NB4 (cell line): Measurements from ENCODE around the gene NFX1.

ENCODE experiments used
- DNase-seq: peaks from one replicate; pipeline ENCODE4 v3.0.0; 2010; ENCODE audit warnings: low read depth
- H3K4me3 ChIP-seq: one replicate; pipeline ENCODE4 v1.5.1; 2011; ENCODE audit warnings: mild to moderate bottlenecking, low read depth, low read length, moderate library complexity
- MYC ChIP-seq: IDR thresholded peaks from 2 replicates; pipeline ENCODE4 v1.6.1; 2011; ENCODE audit warnings: low read depth, low read length
- POLR2A ChIP-seq: IDR thresholded peaks from 2 replicates; pipeline ENCODE4 v1.6.1; 2011; ENCODE audit warnings: mild to moderate bottlenecking; ENCODE audit not compliant: insufficient read length; ENCODE audit errors: extremely low read depth
- TF ChIP-seq, protein P1 (sequence below): IDR thresholded peaks from one replicate; pipeline ENCODE4 v1.5.1; 2012; ENCODE audit warnings: low read depth, low read length
- TF ChIP-seq, protein P2 (sequence below): IDR thresholded peaks from 2 replicates; pipeline ENCODE4 v1.6.1; 2011; ENCODE audit warnings: low read depth, low read length

Gene NFX1

DNA sequence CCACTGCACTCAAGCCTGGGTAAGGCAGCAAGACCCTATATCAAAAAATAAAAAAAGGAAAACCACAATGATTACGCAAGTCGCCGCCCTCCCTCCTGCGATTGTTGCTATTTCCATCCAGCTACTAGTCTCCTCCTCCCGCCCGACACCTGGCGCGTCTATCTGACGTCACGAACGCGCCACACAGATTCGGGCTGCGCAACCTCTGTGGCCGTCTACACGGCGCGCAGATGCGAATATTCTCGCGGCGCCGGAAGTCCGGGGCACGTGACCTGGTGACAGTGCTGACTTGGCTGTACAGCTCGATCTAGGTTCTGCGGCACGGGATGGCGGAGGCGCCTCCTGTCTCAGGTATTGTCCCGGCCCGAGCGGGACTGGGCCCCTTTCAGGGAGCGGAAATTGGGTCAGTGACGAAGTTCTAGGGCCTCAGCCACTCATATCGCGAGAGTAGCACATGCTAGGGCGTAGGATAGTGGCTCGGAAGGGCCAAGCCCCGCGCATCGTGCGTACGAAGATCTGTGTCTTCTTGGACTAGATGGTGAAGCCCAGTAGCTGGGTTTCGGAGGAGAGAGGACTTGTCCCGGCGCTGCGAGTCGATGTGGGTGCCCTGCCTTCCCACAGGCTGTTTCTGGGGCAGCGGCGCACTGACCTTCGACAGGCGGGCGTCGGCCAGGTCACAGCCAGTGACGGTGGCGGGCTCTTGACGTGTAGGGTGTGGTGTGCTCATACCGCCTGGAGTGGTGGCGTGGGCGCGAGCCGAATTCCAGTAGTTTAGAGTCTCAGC, at the start of gene NFX1:
Gene NFX1, plus strand, starts transcription at position 270 of the 784 bp plus-strand sequence. Its CDS starts 57 bp downstream, at position 327.
- peak; percentile 100 for DNase-seq
- H3K4me3 ChIP-seq: peak within 1 kb of the TSS; percentile 93
- TF ChIP-seq POLR2A: peak; percentile 85
- peak; percentile 99 for TF ChIP-seq MYC
- TF ChIP-seq, protein P1, sequence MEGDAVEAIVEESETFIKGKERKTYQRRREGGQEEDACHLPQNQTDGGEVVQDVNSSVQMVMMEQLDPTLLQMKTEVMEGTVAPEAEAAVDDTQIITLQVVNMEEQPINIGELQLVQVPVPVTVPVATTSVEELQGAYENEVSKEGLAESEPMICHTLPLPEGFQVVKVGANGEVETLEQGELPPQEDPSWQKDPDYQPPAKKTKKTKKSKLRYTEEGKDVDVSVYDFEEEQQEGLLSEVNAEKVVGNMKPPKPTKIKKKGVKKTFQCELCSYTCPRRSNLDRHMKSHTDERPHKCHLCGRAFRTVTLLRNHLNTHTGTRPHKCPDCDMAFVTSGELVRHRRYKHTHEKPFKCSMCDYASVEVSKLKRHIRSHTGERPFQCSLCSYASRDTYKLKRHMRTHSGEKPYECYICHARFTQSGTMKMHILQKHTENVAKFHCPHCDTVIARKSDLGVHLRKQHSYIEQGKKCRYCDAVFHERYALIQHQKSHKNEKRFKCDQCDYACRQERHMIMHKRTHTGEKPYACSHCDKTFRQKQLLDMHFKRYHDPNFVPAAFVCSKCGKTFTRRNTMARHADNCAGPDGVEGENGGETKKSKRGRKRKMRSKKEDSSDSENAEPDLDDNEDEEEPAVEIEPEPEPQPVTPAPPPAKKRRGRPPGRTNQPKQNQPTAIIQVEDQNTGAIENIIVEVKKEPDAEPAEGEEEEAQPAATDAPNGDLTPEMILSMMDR: no peak
- TF ChIP-seq, protein P2, sequence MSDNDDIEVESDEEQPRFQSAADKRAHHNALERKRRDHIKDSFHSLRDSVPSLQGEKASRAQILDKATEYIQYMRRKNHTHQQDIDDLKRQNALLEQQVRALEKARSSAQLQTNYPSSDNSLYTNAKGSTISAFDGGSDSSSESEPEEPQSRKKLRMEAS: peak; percentile 99

DNA sequence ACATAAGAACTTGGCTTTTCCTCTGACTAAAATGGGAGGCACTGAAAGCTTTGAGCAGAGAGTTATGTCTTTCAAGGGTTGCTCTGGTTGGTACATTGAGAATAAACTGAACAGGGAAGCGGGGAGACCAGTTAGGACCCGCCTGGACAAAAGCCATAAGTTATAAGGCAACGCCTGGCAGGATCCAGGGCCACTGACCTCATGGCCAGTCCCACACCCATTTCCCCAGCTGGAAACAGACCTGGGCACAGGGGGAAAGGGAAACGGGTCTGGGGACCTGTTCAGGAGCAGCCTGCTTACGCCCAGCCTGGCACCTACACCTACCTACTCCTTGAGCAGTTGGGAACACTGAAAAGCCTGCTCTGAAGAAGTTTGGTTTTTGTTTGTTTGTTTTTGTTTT, 49.0 kb upstream of the NFX1 start:
- no peak for DNase-seq
- no peak overlapping the region for H3K4me3 ChIP-seq
- TF ChIP-seq MYC: no peak
- TF ChIP-seq, protein P1: no peak
- no peak for TF ChIP-seq POLR2A
- TF ChIP-seq, protein P2: no peak

DNA sequence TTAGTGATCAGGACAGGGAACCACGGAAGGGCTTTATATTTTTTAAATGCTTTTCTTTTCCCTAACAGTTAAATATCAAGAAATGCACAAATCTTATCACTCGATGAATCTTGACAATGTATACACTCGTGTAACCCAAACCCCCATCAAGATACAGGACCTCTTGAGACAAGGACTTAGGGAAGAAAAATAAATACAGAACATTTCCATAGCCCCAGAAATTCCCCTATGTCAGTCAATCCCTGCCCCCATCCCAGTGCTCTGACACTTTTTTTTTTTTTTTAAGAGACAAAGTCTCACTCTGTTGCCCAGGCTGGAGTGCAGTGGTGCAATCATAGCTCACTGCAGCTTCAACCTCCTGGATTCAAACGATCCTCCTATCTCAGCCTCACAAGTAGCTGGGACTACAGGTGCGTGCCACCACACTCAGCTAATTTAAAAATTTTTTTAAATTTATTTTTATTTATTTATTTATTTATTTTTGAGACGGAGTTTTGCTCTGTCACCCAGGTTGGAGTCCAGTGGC, 47.6 kb upstream of the NFX1 start:
- TF ChIP-seq, protein P1: no peak
- no peak for TF ChIP-seq MYC
- no peak overlapping the region for H3K4me3 ChIP-seq
- no peak for DNase-seq

DNA sequence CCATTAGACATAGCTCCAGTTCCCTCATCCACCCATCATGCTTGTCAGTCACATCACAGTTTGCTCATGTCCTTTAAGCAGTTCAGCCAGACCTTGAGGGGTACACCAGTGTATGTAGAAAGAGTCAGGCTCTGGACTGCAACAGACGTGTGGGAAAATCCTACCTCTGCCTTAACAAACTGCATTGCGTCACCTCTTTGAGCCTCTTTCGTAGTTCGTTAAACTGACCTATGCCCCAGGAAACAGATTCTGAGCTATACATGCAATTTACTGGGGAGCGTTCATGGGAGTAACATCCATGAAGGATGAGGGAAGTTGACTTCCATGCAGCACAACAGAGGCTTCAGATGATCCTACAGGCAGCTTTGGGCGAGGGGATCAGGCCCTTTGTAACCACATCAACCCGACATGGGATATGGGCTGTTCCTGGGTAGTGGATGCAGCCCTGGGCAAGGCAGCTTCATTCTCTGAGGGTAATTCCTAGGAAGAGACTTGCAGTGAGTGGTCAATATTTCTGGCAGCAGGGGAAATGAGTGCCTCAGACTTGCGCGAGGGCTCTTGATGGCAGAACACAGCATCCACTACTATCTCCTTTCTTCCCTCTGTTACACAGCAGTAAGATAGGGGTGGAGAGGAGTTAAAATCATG, 46.1 kb upstream of the NFX1 start:
- H3K4me3 ChIP-seq: no peak overlapping the region
- DNase-seq: peak; percentile 67
- no peak for TF ChIP-seq MYC
- TF ChIP-seq, protein P2: no peak
- TF ChIP-seq POLR2A: no peak
- TF ChIP-seq, protein P1: no peak

DNA sequence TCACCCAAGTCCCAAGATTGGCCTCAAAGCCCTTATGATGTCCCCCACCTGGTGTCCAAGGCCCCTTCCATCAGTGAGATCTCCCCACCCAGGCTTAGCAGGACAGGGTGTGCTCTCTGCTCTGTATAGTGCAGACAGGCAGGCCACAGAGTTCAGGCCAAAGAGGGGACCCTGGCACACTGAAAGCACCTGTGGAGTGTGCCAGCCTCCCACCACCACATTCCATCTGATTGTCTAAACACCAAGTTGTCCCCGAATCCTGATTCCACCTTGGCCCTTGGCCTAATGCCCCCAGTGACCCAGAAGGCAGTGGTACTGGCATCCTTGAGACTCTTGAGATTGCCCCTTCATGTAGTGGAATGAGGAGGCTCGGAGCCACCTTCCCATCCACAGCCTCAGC, 45.0 kb upstream of the NFX1 start:
- no peak overlapping the region for H3K4me3 ChIP-seq
- DNase-seq: no peak
- TF ChIP-seq MYC: no peak
- TF ChIP-seq POLR2A: no peak
- TF ChIP-seq, protein P2: no peak
- TF ChIP-seq, protein P1: no peak
